ENCODE measurements around the gene PLCG1. TPM values are rescaled to one million over a fixed set of nuclear protein-coding genes. Genes with fewer than 3 reads are reported as not detected.

The PLCG1 gene
- polyA plus RNA-seq, 1 donor from 2014 or later, result 164 TPM

GRCh38 chr20:41191562-41192500 lies 54.5 kb downstream of the PLCG1 start:
- H3K9me3 ChIP-seq (ENCODE audit: low read length), result peaks cover 10% of the 10 kb centered on the region
- H3K27ac ChIP-seq (ENCODE audit: low read length), result no peak overlapping the region
- no peak overlapping the region for H3K9ac ChIP-seq (ENCODE audit: low read length)
- TF ChIP-seq EZH2 (IDR thresholded peaks at IDR 0.05; ENCODE audit: borderline replicate concordance, insufficient read depth, low read length, poor library complexity, severe bottlenecking) (no peak), TAF1 (IDR thresholded peaks at IDR 0.05; ENCODE audit: low read depth) (no peak), CTCF (IDR thresholded peaks at IDR 0.05; ENCODE audit: poor library complexity, severe bottlenecking) (no peak), EP300 (conservative IDR thresholded peaks at IDR 0.05; ENCODE audit: poor library complexity, severe bottlenecking) (no peak), RAD21 (conservative IDR thresholded peaks at IDR 0.05) (no peak), POLR2AphosphoS5 (IDR thresholded peaks at IDR 0.05) (no peak), MXI1 (conservative IDR thresholded peaks at IDR 0.05; ENCODE audit: poor library complexity, severe bottlenecking) (no peak), REST (IDR thresholded peaks at IDR 0.05; ENCODE audit: borderline replicate concordance) (no peak), SMC3 (conservative IDR thresholded peaks at IDR 0.05; ENCODE audit: poor library complexity) (no peak)
- peaks cover 7% of the 10 kb centered on the region for H3K36me3 ChIP-seq (ENCODE audit: insufficient read depth, low read length)
- H3K9me2 ChIP-seq (ENCODE audit: insufficient read depth, low read length), result no peaks in the 10 kb centered on the region
- no peak overlapping the region for H2AFZ ChIP-seq (ENCODE audit: low read depth, low read length)
- H3F3A ChIP-seq (ENCODE audit: insufficient read depth, low read length, poor library complexity, severe bottlenecking), result no peaks in the 10 kb centered on the region
- H4K20me1 ChIP-seq (ENCODE audit: insufficient read depth), result no peaks in the 10 kb centered on the region
- H3K4me2 ChIP-seq (ENCODE audit: low read length), result no peak overlapping the region
- H3K4me3 ChIP-seq (ENCODE audit: low read length), result no peak overlapping the region
- H3K79me2 ChIP-seq (replicated peaks; ENCODE audit: insufficient read depth, low read length), result no peaks in the 10 kb centered on the region
- no peaks in the 10 kb centered on the region for H3K27me3 ChIP-seq (ENCODE audit: insufficient read depth, low read depth, low read length)

GRCh38 chr20:41192575-41192974 lies 55.2 kb downstream of the PLCG1 start:
- Histone ChIP-seq H3K9ac (ENCODE audit: low read length) (no peak overlapping the region), H2AFZ (ENCODE audit: low read depth, low read length) (no peak overlapping the region), H3K27me3 (ENCODE audit: insufficient read depth, low read depth, low read length) (no peaks in the 10 kb centered on the region), H3K79me2 (replicated peaks; ENCODE audit: insufficient read depth, low read length) (no peaks in the 10 kb centered on the region), H3K9me3 (ENCODE audit: low read length) (peaks cover 7% of the 10 kb centered on the region), H3F3A (ENCODE audit: insufficient read depth, low read length, poor library complexity, severe bottlenecking) (no peaks in the 10 kb centered on the region), H4K20me1 (ENCODE audit: insufficient read depth) (no peaks in the 10 kb centered on the region), H3K4me3 (ENCODE audit: low read length) (no peak overlapping the region), H3K9me2 (ENCODE audit: insufficient read depth, low read length) (no peaks in the 10 kb centered on the region), H3K36me3 (ENCODE audit: insufficient read depth, low read length) (peaks cover 8% of the 10 kb centered on the region), H3K4me2 (ENCODE audit: low read length) (no peak overlapping the region), H3K27ac (ENCODE audit: low read length) (no peak overlapping the region)
- TF ChIP-seq EP300 (conservative IDR thresholded peaks at IDR 0.05; ENCODE audit: poor library complexity, severe bottlenecking) (no peak), REST (IDR thresholded peaks at IDR 0.05; ENCODE audit: borderline replicate concordance) (no peak), RAD21 (conservative IDR thresholded peaks at IDR 0.05) (no peak), MXI1 (conservative IDR thresholded peaks at IDR 0.05; ENCODE audit: poor library complexity, severe bottlenecking) (no peak), EZH2 (IDR thresholded peaks at IDR 0.05; ENCODE audit: borderline replicate concordance, insufficient read depth, low read length, poor library complexity, severe bottlenecking) (no peak), POLR2AphosphoS5 (IDR thresholded peaks at IDR 0.05) (no peak), TAF1 (IDR thresholded peaks at IDR 0.05; ENCODE audit: low read depth) (no peak), CTCF (IDR thresholded peaks at IDR 0.05; ENCODE audit: poor library complexity, severe bottlenecking) (no peak), SMC3 (conservative IDR thresholded peaks at IDR 0.05; ENCODE audit: poor library complexity) (no peak)

Data from neural cell (in vitro differentiated cells).